Heart left ventricle (tissue), 13 donors: Measurements from ENCODE around the gene SSBP2.

Experiments used
- CTCF ChIP-seq, 12 donors: fragments of 200-600 bp; sonication (generic) in 4 of 12; IDR thresholded peaks; one replicate each; pipeline versions ENCODE4 v1.5.0 to v1.8.0; 2018 to 2022; ENCODE audit warnings: antibody characterized with exemption in 12 of 12, mild to moderate bottlenecking in 5 of 12
- POLR2A ChIP-seq, 2 donors: fragments of 450-650 bp; IDR thresholded peaks; one replicate each; pipeline ENCODE4 v1.6.1; 2017; ENCODE audit warnings: antibody characterized with exemption in 2 of 2, mild to moderate bottlenecking in 2 of 2, moderate library complexity in 2 of 2
- donor health status: ischemic (EF 13 %, LVEDD 7.1; RV severe dilation, severe dysfunction).
- donor health status: DM: no; HTN: yes; CAD: no.
- donor health status: DM: no; HTN: no; CAD: no.
- donor health status: ischemic (EF 25% LVEDD 6.9; RV normal size, moderate dysfunction).
- donor health status: ischemic (EF 25% LVEDD 5.7; RV mildly dilated, moderate dysfunction).
- donor health status: ischemic (EF 35%, LVEDD 5.7; RV mildly dilated, moderate dysfunction).
- donor health status: nonischemic (EF 11% LVEDD 7.7; RV severe dilation, severe dysfunction).
- donor health status: DM: yes; HTN: yes; CAD: no.
- donor health status: PGD.
- donor health status: ischemic (EF 29% LVEDD 5.4; RV normal size, mild dysfunction).
- donor health status: nonischemic (EF 23%, LVEDD 6.1; RV moderate dilation, normal function).

- TF ChIP-seq CTCF (IDR thresholded peaks at IDR 0.05) (no peak), POLR2A (IDR thresholded peaks at IDR 0.05) (no peak)
Measured at GRCh38 chr5:81549123-81549522, 201.8 kb downstream of the SSBP2 start.
